Measurements from ENCODE around the gene AQP2. TPM values are rescaled to one million over a fixed set of nuclear protein-coding genes. Genes with fewer than 3 reads are reported as not detected.

Gene AQP2
- not detected in 2 replicates for total RNA-seq (2014; rRNA removed; shearing (Covaris generic))

- DNase-seq (ENCODE audit: low spot score), result no peak
- in situ Hi-C loops (cut with HindIII; ENCODE audit: low sequenced_read_pairs), result no loop called here
These were observed at the start of gene AQP2 for GRCh38 chr12:49950273-49951251. TSS of gene AQP2 (plus strand) at chr12:49950737. CDS start at chr12:49950831, 94 bp downstream.

- in situ Hi-C loops (cut with HindIII; ENCODE audit: low sequenced_read_pairs), result no loop called here
- no peak for DNase-seq (ENCODE audit: low spot score)
These were observed 49.5 kb upstream of the AQP2 start for GRCh38 chr12:49901026-49901425.

- no peak for DNase-seq (ENCODE audit: low spot score)
- in situ Hi-C loops (cut with HindIII; ENCODE audit: low sequenced_read_pairs), result no loop called here
These were observed 48.6 kb upstream of the AQP2 start for GRCh38 chr12:49901986-49902385.

- peak; percentile 90 for DNase-seq (ENCODE audit: low spot score)
These were observed 47.9 kb upstream of the AQP2 start for GRCh38 chr12:49902399-49903350.

GRCh38 chr12:49903351-49903699, 47.2 kb upstream of the AQP2 start:
- in situ Hi-C loops (cut with HindIII; ENCODE audit: low sequenced_read_pairs), result no loop called here

More at GRCh38 chr12:49902399-49903350, 47.9 kb upstream of the AQP2 start:
- in situ Hi-C loops (cut with HindIII; ENCODE audit: low sequenced_read_pairs), result no loop called here

GRCh38 chr12:49903700-49904423, 46.7 kb upstream of the AQP2 start, which contains the start of gene FAIM2:
TSS of gene FAIM2 (minus strand) at chr12:49903900. CDS start at chr12:49903792, 108 bp downstream.
- in situ Hi-C loops (cut with HindIII; ENCODE audit: low sequenced_read_pairs), result no loop called here
- DNase-seq (ENCODE audit: low spot score), result peak; percentile 89

More at GRCh38 chr12:49903351-49903699, 47.2 kb upstream of the AQP2 start:
- DNase-seq (ENCODE audit: low spot score), result no peak

GRCh38 chr12:49904601-49905000, 45.9 kb upstream of the AQP2 start:
- DNase-seq (ENCODE audit: low spot score), result peak; percentile 29
- in situ Hi-C loops (cut with HindIII; ENCODE audit: low sequenced_read_pairs), result no loop called here

- in situ Hi-C loops (cut with HindIII; ENCODE audit: low sequenced_read_pairs), result no loop called here
- no peak for DNase-seq (ENCODE audit: low spot score)
These were observed 44.7 kb upstream of the AQP2 start for GRCh38 chr12:49905718-49906314.

- no peak for DNase-seq (ENCODE audit: low spot score)
- in situ Hi-C loops (cut with HindIII; ENCODE audit: low sequenced_read_pairs), result no loop called here
These were observed 43.2 kb upstream of the AQP2 start for GRCh38 chr12:49907352-49907751.

- in situ Hi-C loops (cut with HindIII; ENCODE audit: low sequenced_read_pairs), result no loop called here
- no peak for DNase-seq (ENCODE audit: low spot score)
These were observed 41.2 kb upstream of the AQP2 start for GRCh38 chr12:49909356-49909755.

GRCh38 chr12:49909826-49910225, 40.7 kb upstream of the AQP2 start:
- DNase-seq (ENCODE audit: low spot score), result no peak
- in situ Hi-C loops (cut with HindIII; ENCODE audit: low sequenced_read_pairs), result no loop called here

GRCh38 chr12:49910331-49911212, 40.0 kb upstream of the AQP2 start:
- no peak for DNase-seq (ENCODE audit: low spot score)
- in situ Hi-C loops (cut with HindIII; ENCODE audit: low sequenced_read_pairs), result no loop called here

- in situ Hi-C loops (cut with HindIII; ENCODE audit: low sequenced_read_pairs), result no loop called here
- no peak for DNase-seq (ENCODE audit: low spot score)
These were observed 39.3 kb upstream of the AQP2 start for GRCh38 chr12:49911213-49911605.

GRCh38 chr12:49912345-49913255, 37.9 kb upstream of the AQP2 start:
- in situ Hi-C loops (cut with HindIII; ENCODE audit: low sequenced_read_pairs), result no loop called here
- no peak for DNase-seq (ENCODE audit: low spot score)

GRCh38 chr12:49916129-49916919, 34.2 kb upstream of the AQP2 start:
- in situ Hi-C loops (cut with HindIII; ENCODE audit: low sequenced_read_pairs), result no loop called here
- no peak for DNase-seq (ENCODE audit: low spot score)

- in situ Hi-C loops (cut with HindIII; ENCODE audit: low sequenced_read_pairs), result no loop called here
- no peak for DNase-seq (ENCODE audit: low spot score)
These were observed 33.3 kb upstream of the AQP2 start for GRCh38 chr12:49917166-49917787.

All from G401 (cell line).